ENCODE results near the gene TSPO2. TPM values are rescaled to one million over a fixed set of nuclear protein-coding genes. Genes with fewer than 3 reads are reported as not detected.

TSPO2 gene
- total RNA-seq, 1 experiment from 2014 or later: not detected

DNA sequence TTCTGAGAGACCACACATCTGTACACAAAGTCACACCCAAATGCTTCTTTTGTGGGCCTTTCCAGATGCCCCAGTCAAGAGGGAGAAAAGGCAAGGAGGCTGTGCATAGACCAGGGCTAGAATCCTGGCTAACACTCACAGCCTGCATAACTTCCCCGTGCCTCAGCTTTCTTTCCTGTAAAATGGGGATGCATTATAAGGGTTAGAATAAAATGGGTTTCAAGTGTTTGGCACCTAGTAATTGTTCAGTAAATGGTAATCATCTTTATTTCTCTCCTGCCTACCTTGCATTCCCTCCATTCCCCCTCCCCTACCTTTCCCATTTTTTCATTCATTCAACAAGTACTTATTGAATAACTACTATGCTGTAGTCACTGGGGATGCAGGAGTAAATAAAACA lies 32.6 kb upstream of the TSPO2 start:
- Histone ChIP-seq H3K79me2 (ENCODE audit: insufficient read depth, low read length) (no peaks in the 10 kb centered on the region), H3K4me3 (replicated peaks in 1 of 2; ENCODE audit: low read depth in 1 of 2, low read length in 2 of 2) (no peak overlapping the region), H4K20me1 (ENCODE audit: insufficient read depth) (no peaks in the 10 kb centered on the region), H2AFZ (ENCODE audit: low read depth, low read length, poor library complexity, severe bottlenecking) (no peak overlapping the region), H3K4me2 (ENCODE audit: low read length) (no peak overlapping the region), H3K9me3 (ENCODE audit: control insufficient read depth in 1 of 2, insufficient read depth in 1 of 2, low read depth in 1 of 2, low read length in 2 of 2) (no peaks in the 10 kb centered on the region), H3K9me2 (ENCODE audit: insufficient read depth) (no peaks in the 10 kb centered on the region), H3K36me3 (ENCODE audit: control insufficient read depth in 1 of 2, insufficient read depth in 2 of 2, low read length in 2 of 2) (no peaks in the 10 kb centered on the region), H3K27ac (ENCODE audit: low read depth, low read length) (no peak overlapping the region), H3K4me1 (ENCODE audit: control insufficient read depth in 1 of 2, insufficient read depth in 2 of 2, low read length in 2 of 2) (no peaks in the 10 kb centered on the region), H3K9ac (ENCODE audit: low read length) (no peak overlapping the region), H3K27me3 (ENCODE audit: insufficient read depth, low read length) (no peaks in the 10 kb centered on the region)
- intact Hi-C loops (cut with micrococcal nuclease): loop anchor here (5.0 kb wide), 1 partner anchor 308 kb away; no protein-coding TSS in a partner anchor
- DNase-seq (ENCODE audit: low read depth, low spot score) (no peak), ATAC-seq (no peak)
- TF ChIP-seq JUND (IDR thresholded peaks at IDR 0.05): no peak
- ChIA-PET CTCF (no interaction called here), POLR2A (no interaction called here), RAD21 (ENCODE audit: low non-redundant PET in 1 of 2, low total read pairs in 2 of 2, uncharacterized antibody in 2 of 2, unreplicated experiment in 2 of 2) (no interaction called here)
- no TSS peak for BruUV-seq (replicated peaks)

DNA sequence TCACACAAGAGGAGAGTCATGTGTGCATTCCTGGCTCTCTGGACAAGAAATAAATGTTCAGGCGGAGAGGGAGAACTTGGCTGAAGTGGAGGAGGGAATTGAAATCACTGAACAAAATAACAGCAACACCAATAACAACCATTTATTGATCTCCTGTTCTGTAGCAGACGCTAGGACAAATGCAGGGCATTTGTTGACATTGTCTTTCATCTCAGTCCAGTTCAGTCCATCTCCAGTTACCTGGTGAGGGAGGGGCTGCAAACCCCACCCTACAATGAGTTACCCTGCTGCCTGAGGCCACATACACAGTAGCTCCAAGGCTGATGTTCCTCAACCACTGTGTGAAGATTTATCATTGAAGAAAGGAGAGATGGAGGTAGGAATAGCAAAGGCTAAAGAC lies 30.6 kb upstream of the TSPO2 start:
- DNase-seq (ENCODE audit: low read depth, low spot score) (no peak), ATAC-seq (no peak)
- Histone ChIP-seq H3K4me1 (ENCODE audit: control insufficient read depth in 1 of 2, insufficient read depth in 2 of 2, low read length in 2 of 2) (no peaks in the 10 kb centered on the region), H3K9ac (ENCODE audit: low read length) (no peak overlapping the region), H3K36me3 (ENCODE audit: control insufficient read depth in 1 of 2, insufficient read depth in 2 of 2, low read length in 2 of 2) (no peaks in the 10 kb centered on the region), H3K4me3 (replicated peaks in 1 of 2; ENCODE audit: low read depth in 1 of 2, low read length in 2 of 2) (no peak overlapping the region), H4K20me1 (ENCODE audit: insufficient read depth) (no peaks in the 10 kb centered on the region), H2AFZ (ENCODE audit: low read depth, low read length, poor library complexity, severe bottlenecking) (no peak overlapping the region), H3K9me2 (ENCODE audit: insufficient read depth) (no peaks in the 10 kb centered on the region), H3K9me3 (ENCODE audit: control insufficient read depth in 1 of 2, insufficient read depth in 1 of 2, low read depth in 1 of 2, low read length in 2 of 2) (no peaks in the 10 kb centered on the region), H3K4me2 (ENCODE audit: low read length) (no peak overlapping the region), H3K79me2 (ENCODE audit: insufficient read depth, low read length) (no peaks in the 10 kb centered on the region), H3K27ac (ENCODE audit: low read depth, low read length) (no peak overlapping the region), H3K27me3 (ENCODE audit: insufficient read depth, low read length) (no peaks in the 10 kb centered on the region)
- TF ChIP-seq, protein P1, sequence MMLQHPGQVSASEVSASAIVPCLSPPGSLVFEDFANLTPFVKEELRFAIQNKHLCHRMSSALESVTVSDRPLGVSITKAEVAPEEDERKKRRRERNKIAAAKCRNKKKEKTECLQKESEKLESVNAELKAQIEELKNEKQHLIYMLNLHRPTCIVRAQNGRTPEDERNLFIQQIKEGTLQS (IDR thresholded peaks at IDR 0.05): no peak
- TF ChIP-seq EZH2phosphoT487 (IDR thresholded peaks at IDR 0.05; ENCODE audit: borderline replicate concordance) (no peak), RAD21 (IDR thresholded peaks at IDR 0.05; ENCODE audit: low read depth) (no peak), CEBPB (IDR thresholded peaks at IDR 0.05; ENCODE audit: low read depth) (no peak), ZNF274 (IDR thresholded peaks at IDR 0.05; ENCODE audit: low read depth, low read length) (no peak), POLR2A (IDR thresholded peaks at IDR 0.05; ENCODE audit: borderline replicate concordance, extremely low read depth, insufficient read depth, insufficient read length) (no peak), SP1 (IDR thresholded peaks at IDR 0.05; ENCODE audit: low read depth) (no peak), SIN3A (IDR thresholded peaks at IDR 0.05; ENCODE audit: low read depth) (no peak), CBX3 (IDR thresholded peaks at IDR 0.05; ENCODE audit: low read depth) (no peak), ELF1 (IDR thresholded peaks at IDR 0.05; ENCODE audit: borderline replicate concordance, low read depth) (no peak), FOSL1 (IDR thresholded peaks at IDR 0.05; ENCODE audit: low read depth) (no peak), YY1 (IDR thresholded peaks at IDR 0.05; ENCODE audit: extremely low read depth, insufficient replicate concordance, low read depth, low read length) (no peak)
- TF ChIP-seq, protein P2, sequence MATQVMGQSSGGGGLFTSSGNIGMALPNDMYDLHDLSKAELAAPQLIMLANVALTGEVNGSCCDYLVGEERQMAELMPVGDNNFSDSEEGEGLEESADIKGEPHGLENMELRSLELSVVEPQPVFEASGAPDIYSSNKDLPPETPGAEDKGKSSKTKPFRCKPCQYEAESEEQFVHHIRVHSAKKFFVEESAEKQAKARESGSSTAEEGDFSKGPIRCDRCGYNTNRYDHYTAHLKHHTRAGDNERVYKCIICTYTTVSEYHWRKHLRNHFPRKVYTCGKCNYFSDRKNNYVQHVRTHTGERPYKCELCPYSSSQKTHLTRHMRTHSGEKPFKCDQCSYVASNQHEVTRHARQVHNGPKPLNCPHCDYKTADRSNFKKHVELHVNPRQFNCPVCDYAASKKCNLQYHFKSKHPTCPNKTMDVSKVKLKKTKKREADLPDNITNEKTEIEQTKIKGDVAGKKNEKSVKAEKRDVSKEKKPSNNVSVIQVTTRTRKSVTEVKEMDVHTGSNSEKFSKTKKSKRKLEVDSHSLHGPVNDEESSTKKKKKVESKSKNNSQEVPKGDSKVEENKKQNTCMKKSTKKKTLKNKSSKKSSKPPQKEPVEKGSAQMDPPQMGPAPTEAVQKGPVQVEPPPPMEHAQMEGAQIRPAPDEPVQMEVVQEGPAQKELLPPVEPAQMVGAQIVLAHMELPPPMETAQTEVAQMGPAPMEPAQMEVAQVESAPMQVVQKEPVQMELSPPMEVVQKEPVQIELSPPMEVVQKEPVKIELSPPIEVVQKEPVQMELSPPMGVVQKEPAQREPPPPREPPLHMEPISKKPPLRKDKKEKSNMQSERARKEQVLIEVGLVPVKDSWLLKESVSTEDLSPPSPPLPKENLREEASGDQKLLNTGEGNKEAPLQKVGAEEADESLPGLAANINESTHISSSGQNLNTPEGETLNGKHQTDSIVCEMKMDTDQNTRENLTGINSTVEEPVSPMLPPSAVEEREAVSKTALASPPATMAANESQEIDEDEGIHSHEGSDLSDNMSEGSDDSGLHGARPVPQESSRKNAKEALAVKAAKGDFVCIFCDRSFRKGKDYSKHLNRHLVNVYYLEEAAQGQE (IDR thresholded peaks at IDR 0.05; ENCODE audit: low read depth): no peak
- TF ChIP-seq, protein P3, sequence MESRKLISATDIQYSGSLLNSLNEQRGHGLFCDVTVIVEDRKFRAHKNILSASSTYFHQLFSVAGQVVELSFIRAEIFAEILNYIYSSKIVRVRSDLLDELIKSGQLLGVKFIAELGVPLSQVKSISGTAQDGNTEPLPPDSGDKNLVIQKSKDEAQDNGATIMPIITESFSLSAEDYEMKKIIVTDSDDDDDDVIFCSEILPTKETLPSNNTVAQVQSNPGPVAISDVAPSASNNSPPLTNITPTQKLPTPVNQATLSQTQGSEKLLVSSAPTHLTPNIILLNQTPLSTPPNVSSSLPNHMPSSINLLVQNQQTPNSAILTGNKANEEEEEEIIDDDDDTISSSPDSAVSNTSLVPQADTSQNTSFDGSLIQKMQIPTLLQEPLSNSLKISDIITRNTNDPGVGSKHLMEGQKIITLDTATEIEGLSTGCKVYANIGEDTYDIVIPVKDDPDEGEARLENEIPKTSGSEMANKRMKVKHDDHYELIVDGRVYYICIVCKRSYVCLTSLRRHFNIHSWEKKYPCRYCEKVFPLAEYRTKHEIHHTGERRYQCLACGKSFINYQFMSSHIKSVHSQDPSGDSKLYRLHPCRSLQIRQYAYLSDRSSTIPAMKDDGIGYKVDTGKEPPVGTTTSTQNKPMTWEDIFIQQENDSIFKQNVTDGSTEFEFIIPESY (IDR thresholded peaks at IDR 0.05; ENCODE audit: extremely low read depth, insufficient replicate concordance, low read length): no peak
- intact Hi-C loops (cut with micrococcal nuclease): no loop called here
- ChIA-PET CTCF (interaction anchor here (1.0 kb wide), 1 partner anchor 14 kb away, joined by 3 read pairs; no protein-coding TSS in a partner anchor), POLR2A (no interaction called here), RAD21 (ENCODE audit: low non-redundant PET in 1 of 2, low total read pairs in 2 of 2, uncharacterized antibody in 2 of 2, unreplicated experiment in 2 of 2) (no interaction called here)
- BruUV-seq (replicated peaks): no TSS peak
